B cell (primary cell): Measurements from ENCODE around the gene NIPBL.

ENCODE experiments used
- EZH2 ChIP-seq: IDR thresholded peaks from 2 replicates; pipeline ENCODE4 v1.6.1; 2012; ENCODE audit warnings: borderline replicate concordance, low read depth, mild to moderate bottlenecking, moderate library complexity, low read length; ENCODE audit not compliant: insufficient read depth, poor library complexity, severe bottlenecking
- TF ChIP-seq, protein P1 (sequence below): fragments of 200-600 bp; IDR thresholded peaks from one replicate; pipeline ENCODE4 v1.8.0; 2022; ENCODE audit warnings: antibody characterized with exemption, mild to moderate bottlenecking

GRCh38 chr5:36876965-36877666, 547 bp downstream of the NIPBL start:
- TF ChIP-seq, protein P1, sequence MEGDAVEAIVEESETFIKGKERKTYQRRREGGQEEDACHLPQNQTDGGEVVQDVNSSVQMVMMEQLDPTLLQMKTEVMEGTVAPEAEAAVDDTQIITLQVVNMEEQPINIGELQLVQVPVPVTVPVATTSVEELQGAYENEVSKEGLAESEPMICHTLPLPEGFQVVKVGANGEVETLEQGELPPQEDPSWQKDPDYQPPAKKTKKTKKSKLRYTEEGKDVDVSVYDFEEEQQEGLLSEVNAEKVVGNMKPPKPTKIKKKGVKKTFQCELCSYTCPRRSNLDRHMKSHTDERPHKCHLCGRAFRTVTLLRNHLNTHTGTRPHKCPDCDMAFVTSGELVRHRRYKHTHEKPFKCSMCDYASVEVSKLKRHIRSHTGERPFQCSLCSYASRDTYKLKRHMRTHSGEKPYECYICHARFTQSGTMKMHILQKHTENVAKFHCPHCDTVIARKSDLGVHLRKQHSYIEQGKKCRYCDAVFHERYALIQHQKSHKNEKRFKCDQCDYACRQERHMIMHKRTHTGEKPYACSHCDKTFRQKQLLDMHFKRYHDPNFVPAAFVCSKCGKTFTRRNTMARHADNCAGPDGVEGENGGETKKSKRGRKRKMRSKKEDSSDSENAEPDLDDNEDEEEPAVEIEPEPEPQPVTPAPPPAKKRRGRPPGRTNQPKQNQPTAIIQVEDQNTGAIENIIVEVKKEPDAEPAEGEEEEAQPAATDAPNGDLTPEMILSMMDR = no peak
- no peak for TF ChIP-seq EZH2
